ENCODE measurements around the gene CFAP210. TPM values are rescaled to one million over a fixed set of nuclear protein-coding genes. Genes with fewer than 3 reads are reported as not detected.

CFAP210 gene
- total and polyA plus RNA-seq, 9 of the 15 experiments (the other 6 are each of a cell fraction or from before 2014, with no cell fraction given): 0.75 to 3.6 (median 1.3) TPM

GRCh38 chr2:169664978-169665930, 29.0 kb downstream of the CFAP210 start (continued):
- TF ChIP-seq CGGBP1 (CRISPR knock-in tag; IDR thresholded peaks at IDR 0.05): no peak
- TF ChIP-seq GTF2B (IDR thresholded peaks at IDR 0.05; ENCODE audit: extremely low read depth, insufficient read length): no peak
- no peak for TF ChIP-seq SETDB1 (IDR thresholded peaks at IDR 0.05; ENCODE audit: low read length)
- peak; percentile 44 for TF ChIP-seq CXXC5 (CRISPR knock-in tag; IDR thresholded peaks at IDR 0.05)
- 0 out of 6 replicates have a peak, but pooled peaks of 1 of the 3 experiments have one; percentile 8 for TF ChIP-seq CTCF (IDR thresholded peaks at IDR 0.05 in 2 of 3, conservative IDR thresholded peaks at IDR 0.05 in 1 of 3; ENCODE audit: insufficient read depth in 2 of 3, low read depth in 1 of 3, low read length in 3 of 3)
- TF ChIP-seq C11orf30 (IDR thresholded peaks at IDR 0.05; ENCODE audit: low read depth): no peak
- no peak for TF ChIP-seq ZNF184 (CRISPR knock-in tag; IDR thresholded peaks at IDR 0.05)
- no peak for TF ChIP-seq ZNF274 (IDR thresholded peaks at IDR 0.05; ENCODE audit: borderline replicate concordance, low read depth, low read length)
- TF ChIP-seq KDM2B (CRISPR knock-in tag; IDR thresholded peaks at IDR 0.05): no peak
- no peak for TF ChIP-seq JUNB (CRISPR knock-in tag; conservative IDR thresholded peaks at IDR 0.05)
- no peak for TF ChIP-seq SMARCB1 (IDR thresholded peaks at IDR 0.05; ENCODE audit: insufficient read length, low read depth)
- TF ChIP-seq GABPB2 (CRISPR knock-in tag; conservative IDR thresholded peaks at IDR 0.05): no peak
- TF ChIP-seq CHD7 (IDR thresholded peaks at IDR 0.05; ENCODE audit: low read depth, low read length): no peak
